Posterior vena cava (tissue), 2 donors: ENCODE data around the gene LOC128125822.
"Not testable (repeated sequence)": the region's sequence is repeated elsewhere in the genome, so short reads cannot be mapped to it uniquely, and the experiment has no call there.

Experiments
- DNase-seq: peaks from one replicate; pipeline ENCODE4 v3.0.0-alpha.2; 2020; ENCODE audit warnings: low spot score
- intact Hi-C, 2 donors: fragments of 100-400 bp; cut with DNase I; formaldehyde crosslinking; loops; one replicate each; pipeline versions ENCODE4 v1.14.1 to v1.14.2; 2022 to 2023
- donor health status: DM: yes; HTN: yes; CAD: no.
- donor health status: DM: yes; HTN: yes; CAD: no.

Gene LOC128125822

DNA sequence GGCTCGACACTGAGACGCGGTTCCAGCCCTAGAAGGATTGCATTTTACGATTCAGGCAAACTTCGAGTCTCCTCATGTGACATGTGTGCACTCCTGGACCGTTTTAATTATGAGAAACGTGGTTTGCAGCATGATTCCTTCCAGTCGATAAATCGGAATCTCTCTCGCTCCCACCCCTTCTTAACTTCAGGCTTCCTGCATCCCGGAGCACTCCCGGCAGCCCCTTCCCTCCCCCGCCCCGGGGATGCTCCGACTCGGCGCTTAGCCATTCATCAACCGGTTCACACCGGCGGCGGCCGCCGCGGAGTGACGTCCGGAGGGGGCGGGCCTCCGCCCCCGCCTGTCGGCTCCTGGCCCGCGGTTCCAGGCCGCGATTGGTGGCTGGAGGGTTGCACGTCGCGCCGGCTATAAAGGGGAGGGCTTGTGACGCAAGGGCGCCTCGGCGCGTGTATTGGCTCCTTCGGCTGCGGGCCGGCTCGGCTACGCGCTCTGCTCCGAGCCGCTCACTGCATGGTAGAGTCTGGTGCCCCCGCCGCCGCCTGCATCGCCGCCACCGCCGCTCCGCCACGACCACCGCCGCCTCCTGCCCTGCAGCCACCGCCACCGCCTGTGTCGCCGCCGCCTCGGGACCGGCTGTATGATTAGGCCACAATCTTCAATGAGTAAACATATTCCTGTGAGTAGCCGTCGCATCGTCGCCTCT lies at the start of gene LOC128125822, which contains the start of gene PTP4A1:
TSS of gene LOC128125822 (plus strand) at position 437 of the 703 bp plus-strand sequence.
TSS of gene PTP4A1 (plus strand) at position 437 of the 703 bp plus-strand sequence. CDS start 4,401 bp downstream, outside the sequence.
- intact Hi-C loops = loop anchor here in 1 of 2 donors (10.0 kb wide), 1 partner anchor 63 kb away; the partner anchor contains the start of gene PHF3
- peak; percentile 100 for DNase-seq

DNA sequence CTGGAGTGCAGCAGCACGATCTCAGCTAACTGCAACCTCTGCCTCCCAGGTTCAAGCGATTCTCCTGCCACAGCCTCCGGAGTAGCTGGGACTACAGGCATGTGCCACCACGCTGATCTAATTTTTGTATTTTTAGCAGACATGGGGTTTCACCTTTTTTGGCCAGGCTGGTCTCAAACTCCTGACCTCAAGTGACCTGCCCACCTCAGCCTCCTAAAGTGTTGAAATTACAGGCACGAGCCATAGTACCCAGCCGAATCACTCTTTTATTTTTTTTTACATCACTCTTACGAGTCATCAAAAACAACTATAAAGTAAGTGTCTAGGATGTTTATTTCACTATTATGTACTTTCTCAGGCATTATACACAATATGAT lies 49.4 kb upstream of the LOC128125822 start:
- intact Hi-C loops = loop anchor here in 1 of 2 donors (10.0 kb wide), 1 partner anchor 1638 kb away; no protein-coding TSS in a partner anchor
- DNase-seq = not testable (repeated sequence)

DNA sequence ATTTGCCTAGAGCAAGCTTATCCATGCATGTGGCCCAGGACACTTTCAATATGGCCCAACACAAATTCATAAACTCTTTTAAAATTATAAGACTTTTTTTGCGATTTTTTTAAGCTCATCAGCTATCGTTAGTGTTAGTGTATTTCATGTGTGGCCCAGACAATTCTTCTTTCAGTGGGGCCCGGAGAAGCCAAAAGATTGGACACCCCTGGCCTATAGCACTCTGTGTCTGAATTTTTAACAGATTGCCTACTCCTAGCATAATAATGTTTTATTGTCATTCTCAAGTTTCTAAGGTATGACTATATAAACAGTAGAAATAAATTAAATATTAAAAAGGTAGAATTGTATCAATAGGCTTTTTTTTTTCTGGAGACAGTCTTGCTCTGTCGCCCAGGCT lies 48.6 kb upstream of the LOC128125822 start:
- intact Hi-C loops = loop anchor here in 1 of 2 donors (10.0 kb wide), 1 partner anchor 1639 kb away; no protein-coding TSS in a partner anchor
- DNase-seq = no peak

DNA sequence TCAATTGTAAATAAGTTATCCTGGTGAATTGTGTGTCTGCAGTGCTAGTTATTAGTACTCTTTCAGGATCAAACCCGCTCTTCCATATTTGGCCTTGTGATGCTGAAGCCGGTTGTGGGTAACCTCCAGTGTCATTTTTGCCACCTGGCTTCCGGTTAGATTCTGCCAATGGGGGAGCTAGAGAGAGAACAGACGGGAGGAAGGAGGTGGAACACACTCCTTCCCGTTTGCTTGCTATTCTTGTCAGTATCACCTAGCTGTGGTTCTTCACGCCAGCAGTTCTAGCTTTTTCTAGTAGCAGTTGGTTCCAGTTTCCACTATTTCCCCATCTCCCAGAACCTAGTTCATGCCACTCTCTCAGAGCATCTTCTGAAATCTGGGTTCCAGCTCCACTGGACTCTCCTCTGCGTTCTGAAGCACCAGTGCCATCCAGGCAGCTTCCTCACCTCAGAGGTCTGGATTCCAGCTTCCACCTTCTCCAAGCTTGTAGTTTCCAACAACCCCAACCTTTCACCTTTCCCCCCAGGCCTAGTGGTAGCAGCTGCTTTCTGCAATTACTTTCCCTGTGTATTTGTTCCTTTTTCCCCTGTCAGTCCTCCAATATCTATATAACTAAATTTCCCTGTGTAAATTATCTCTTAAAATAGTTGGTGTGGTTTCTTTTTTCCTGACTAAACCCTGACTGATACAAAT lies 46.9 kb upstream of the LOC128125822 start:
- intact Hi-C loops = loop anchor here in 1 of 2 donors (10.0 kb wide), 1 partner anchor 1641 kb away; no protein-coding TSS in a partner anchor
- no peak for DNase-seq

DNA sequence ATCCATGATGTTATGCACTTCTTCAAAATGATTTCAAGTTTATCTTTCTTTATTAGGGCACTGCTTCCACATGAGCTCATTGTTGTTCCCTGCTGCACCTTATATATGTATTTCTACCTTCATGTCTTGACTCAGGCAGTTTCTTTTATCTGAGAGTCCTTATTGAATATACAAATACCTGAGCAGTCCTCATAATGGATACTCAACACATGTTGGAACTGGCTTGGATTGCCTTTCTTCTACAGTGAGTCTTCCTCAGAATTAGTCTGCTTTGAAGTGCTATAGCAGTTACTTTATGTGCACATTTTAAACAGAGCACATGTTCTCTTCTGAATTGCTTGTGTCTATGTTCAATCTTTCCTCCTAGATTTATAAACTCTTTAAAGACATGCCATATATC lies 45.3 kb upstream of the LOC128125822 start:
- intact Hi-C loops = loop anchor here in 1 of 2 donors (10.0 kb wide), 1 partner anchor 1642 kb away; no protein-coding TSS in a partner anchor
- no peak for DNase-seq

DNA sequence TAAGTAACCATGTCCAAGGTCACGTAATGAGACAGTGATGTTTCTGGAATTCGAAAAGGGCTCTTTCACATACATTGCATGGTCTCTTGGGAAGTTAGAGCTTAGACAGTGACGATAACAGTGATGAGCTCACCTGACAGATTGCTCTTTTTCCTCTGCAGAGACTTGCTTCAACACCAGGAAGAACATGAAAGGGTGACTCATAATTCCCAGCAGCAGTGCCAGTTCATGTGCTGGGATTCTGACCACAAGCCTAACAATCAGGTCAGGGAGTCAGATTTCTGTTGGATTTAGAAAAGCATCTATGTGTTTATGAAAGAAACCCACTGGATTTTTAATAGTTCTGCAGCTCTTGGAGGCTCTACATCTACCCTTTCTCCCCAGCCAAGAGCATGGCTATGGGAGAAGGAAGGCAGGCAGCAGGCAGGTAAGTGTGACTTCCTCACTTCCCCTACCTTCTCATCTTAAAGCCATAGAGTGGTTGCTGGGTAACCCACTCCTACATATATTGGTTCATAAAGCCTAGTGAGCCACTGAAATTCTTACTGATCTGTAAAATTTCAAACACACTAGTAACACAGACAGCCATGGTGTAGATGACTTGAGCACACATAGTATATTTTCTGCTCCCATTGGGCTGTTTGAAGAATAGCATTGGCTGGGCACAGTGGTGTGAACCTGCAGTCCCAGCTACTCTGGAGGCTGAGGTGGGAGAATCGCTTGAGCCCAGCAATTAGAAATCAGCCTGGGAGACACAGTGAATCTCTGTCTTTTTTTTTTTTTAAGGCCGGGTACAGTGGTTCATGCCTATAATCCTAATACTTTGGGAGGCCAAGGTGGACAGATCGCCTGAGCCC lies 44.4 kb upstream of the LOC128125822 start:
- DNase-seq = no peak
- intact Hi-C loops = loop anchor here in 1 of 2 donors (10.0 kb wide), 1 partner anchor 1643 kb away; no protein-coding TSS in a partner anchor

DNA sequence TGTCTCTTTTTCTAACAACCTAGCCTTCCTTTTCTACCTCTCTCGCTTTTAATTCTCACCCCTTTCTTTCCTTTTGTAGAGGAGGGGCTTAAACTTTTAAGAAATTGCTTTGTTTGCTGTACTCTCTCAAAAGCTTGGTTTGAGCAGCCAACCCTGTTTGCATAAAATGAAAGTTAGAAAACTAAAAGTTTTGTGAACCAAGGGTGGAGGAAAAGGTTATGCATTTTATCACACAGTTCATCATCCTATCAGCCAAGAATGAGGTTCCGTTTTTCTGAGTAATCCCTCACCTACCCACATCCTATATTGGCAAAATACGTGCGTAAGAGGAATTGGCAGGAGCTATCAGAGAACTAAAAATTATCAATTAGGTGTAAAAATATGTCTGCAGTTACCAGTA lies 42.8 kb upstream of the LOC128125822 start:
- DNase-seq = no peak
- intact Hi-C loops = loop anchor here in 1 of 2 donors (10.0 kb wide), 1 partner anchor 1645 kb away; no protein-coding TSS in a partner anchor

DNA sequence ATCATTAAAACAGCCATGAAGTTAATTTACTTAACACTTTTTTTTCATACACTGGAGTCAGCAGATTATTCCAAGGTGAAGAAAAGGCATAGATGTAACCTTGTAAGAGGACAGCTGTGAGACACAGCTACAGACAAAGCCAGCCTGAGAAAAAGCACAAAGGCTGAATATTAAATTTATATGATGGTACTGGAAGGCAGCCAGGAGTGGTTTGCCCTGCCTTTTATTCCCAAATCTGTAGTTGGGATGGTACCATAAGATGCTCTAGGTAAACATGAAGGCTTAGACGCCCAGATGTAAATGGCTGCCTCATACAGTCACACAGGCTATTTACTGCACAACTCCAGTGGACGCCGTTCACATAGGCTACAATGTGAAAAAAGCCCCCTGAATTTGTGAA lies 42.1 kb upstream of the LOC128125822 start:
- DNase-seq = no peak
- intact Hi-C loops = no loop called here

DNA sequence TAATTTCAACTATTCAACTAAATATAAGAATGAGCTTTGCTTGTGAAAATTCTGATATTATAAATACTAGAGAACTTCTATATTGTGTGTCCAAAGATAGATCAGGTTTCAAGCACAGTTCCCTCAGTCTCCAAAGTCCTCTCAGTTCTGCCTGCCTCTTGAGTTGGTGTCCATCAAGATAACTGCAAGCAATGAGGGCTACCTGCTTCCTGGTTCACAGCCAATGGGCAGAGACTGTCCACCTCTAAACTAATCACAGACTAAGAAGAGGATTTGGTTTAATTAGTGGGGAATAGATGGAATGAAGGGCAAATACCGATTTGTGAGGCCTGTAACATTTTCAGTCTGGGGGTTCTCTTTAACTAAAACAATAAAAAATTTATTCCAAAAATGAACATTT lies 41.3 kb upstream of the LOC128125822 start:
- DNase-seq = no peak
- intact Hi-C loops = no loop called here

DNA sequence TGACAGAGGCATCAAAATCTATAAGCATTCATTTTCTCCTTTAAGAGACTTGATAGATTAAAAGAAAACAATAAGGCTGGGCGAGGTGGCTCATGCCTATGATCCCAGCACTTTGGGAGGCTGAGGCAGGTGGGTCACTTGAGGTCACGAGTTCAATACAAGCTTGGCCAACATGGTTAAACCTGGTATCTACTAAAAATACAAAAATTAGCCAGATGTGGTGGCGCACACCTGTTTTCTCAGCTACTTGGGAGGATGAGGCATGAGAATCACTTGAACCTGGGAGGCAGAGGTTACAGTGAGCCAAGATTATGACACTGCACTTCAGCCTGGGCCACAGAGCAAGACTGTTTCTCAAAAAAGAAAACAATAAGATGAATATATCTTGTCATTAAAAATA lies 39.3 kb upstream of the LOC128125822 start:
- intact Hi-C loops = no loop called here
- no peak for DNase-seq

DNA sequence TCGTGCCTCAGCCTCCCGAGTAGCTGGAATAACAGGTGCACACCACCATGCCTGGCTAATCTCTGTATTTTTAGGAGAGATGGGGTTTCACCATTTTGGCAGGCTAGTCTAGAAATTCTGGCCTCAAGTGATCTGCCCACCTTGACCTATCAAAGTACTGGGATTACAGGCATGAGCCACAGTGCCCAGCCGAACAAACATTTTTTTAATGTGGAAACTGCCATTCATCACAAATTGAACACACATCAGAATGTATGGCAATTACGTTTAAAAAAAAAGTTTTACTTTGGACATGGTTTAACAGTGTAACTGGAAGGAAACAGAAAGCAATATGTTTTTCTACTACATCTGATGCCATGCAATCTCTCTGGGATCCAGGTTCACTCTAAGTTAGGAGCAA lies 38.3 kb upstream of the LOC128125822 start:
- no peak for DNase-seq
- intact Hi-C loops = no loop called here

DNA sequence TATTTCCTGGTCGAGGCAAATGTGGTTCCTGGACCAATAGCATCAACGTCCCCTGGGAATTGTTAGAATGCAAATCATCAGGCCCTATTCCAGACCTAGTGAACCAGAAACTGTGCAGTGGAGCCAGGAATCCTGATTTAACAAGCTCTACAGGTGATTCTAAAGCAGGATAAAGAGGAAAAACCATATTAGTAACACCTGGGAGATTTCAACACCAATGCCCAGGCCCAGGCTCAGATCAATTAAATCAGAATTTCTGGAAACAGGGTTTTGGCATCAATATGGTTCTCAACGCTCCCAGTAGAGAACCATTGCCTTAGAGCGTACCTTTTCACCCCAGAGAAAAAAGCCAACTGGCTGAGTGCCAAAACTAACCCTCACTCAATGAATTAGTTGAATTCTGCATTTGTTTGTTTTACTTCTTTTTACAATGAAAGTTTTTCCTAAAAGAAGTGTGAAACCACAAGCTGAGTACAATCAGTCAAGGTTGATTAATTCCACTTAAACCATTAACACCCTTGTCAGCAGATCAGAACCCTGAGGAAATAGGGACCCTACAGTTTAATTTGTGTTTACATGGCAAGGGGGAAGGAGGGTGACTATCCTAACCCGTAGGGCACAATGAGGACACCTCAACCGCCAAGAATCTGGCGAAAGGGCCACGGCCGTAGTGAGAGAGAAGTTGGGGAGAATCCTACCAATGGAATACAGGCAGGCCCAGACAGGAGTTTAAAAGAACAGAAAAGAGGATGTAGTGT lies 34.9 kb upstream of the LOC128125822 start:
- intact Hi-C loops = no loop called here
- DNase-seq = no peak

DNA sequence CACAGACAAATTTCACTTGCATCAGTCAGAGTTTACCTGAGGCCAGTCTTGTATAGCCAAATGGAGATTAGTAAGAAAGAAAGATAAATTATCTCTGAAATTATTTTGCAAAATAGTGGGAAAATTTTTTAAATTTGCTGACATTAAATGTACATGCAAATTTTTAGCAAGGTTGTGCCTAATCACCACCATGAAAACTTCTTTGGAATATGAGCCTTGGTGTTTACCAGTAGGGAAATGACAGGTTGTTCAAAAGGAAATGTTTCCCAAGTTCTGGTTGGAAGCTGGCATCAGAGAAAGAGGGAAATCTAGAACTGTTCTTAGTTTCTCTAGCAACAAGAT lies 34.4 kb upstream of the LOC128125822 start:
- DNase-seq = no peak
- intact Hi-C loops = no loop called here

DNA sequence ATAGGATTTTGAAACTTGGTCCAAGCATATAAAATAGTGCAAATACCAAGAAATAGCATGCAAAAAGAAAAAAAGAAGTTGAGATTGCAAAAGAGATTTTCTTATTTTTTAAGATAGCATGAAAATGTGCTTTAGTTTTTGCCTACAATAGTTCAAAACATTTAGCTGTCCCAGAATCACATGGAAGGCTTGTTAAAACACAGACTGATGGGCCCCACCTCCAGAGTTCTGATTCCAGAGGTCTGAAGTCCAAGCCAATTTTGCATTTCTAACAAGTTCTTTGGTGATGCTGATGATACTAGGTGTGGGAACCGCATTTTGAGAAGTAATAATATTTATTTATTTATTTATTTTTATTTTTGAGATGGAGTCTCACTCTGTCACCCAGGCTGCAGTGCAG lies 33.7 kb upstream of the LOC128125822 start:
- no peak for DNase-seq
- intact Hi-C loops = no loop called here

DNA sequence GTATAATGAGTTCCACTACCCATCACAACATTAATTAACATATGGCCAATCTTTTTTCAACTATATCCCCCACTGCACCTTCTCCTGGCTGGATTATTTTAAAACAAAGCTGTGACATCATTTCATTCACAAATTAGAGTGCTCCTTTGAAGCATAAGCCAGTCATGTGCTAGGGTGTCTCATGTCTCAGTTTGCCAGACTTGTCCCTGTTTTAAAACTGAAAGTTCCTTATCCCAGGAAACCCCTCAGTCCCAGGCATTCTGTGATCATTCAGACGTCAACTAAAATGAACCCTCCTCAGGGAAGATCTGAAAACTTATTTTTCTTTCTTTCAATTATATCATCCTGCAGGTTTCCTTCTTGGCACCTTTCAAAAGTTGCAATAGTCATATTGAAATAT lies 29.3 kb upstream of the LOC128125822 start:
- DNase-seq = no peak

DNA sequence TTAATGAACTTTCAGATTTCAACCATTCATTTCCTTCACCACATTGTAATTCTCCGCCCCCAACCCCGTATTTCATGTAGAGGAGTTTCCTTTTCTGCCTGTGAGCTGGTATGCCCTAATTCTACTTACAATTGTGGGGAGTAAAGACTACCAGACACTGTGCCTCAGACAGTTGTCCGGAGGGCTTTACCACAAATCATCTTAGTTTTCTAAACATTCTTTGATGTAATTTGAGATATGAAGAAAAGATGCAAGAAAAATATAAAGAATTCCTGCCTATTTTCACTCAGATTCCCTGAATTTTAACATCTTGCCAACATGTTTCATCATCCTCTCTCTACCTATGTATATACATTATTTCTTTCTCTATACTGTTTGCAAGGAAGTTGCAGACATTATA lies 28.3 kb upstream of the LOC128125822 start:
- intact Hi-C loops = no loop called here
- no peak for DNase-seq

More for the DNA sequence above, 29.3 kb upstream of the LOC128125822 start:
- intact Hi-C loops = no loop called here

DNA sequence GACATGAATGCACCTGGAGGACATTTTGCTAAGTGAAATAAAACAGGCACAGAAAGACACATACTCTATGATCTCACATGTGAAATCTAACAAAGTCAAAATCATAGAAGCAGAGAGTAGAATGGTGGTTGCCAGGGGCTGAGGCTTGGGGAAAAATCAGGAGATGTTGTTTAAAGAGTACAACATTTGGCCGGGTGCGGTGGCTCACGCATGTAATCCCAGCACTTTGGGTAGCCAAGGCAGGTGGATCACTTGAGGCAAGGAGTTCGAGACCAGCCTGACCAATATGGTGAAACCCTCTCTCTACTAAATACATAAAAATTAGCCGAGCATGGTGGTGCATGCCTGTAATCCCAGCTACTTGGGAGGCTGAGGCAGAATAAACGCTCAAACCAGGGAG lies 26.0 kb upstream of the LOC128125822 start:
- intact Hi-C loops = no loop called here
- DNase-seq = no peak

DNA sequence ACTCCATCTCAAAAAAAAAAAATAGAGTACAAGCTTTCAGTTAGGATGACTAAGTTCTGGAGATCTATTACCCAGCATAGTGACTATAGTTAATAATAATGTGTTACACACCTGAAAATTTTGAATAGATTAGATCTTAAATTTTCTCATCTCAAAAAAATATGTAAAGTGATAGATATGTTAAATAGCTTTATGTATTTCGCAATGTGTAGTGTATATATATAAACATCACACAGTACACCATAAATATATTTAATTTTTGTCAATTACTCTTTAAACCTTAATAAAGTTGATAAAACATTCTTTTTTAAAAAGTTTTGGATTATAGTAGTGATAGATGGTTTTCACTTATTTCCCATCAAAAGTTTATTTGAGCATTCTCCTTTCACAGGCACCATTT lies 25.6 kb upstream of the LOC128125822 start:
- intact Hi-C loops = no loop called here
- no peak for DNase-seq

DNA sequence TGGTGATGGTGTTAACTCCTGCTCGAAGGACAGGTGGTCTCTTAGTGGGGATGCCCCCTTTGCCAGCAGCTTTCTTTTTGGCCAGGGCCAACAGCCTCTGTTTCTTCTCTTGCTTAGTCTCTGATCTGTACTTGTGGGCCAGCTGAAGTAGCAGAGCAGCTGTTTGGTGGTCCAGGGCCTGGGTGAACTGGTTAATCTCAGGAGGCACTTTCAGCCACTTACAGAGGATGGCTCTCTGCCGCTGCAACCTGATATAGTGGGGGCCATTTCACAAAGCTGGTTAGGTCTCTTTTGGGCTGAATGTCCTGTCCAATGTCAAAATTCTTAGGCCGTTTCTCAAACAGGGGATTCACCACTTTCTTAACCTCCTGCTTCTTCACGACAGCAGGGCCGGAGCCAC lies 23.2 kb upstream of the LOC128125822 start:
- intact Hi-C loops = no loop called here
- DNase-seq = no peak
